HepG2 (cell line): ENCODE measurements around the gene POFUT2. TPM values are rescaled to one million over a fixed set of nuclear protein-coding genes. Genes with fewer than 3 reads are reported as not detected.
A peak's percentile ranks its signal among the peaks of the same experiment; 100 is the strongest.

ENCODE experiments used
- ATAC-seq: fragments of 200-7000 bp; cut with Tn5 transposase; 3 replicates; pipeline ENCODE4 v1.9.1; 2020; ENCODE audit warnings: mild to moderate bottlenecking, moderate library complexity
- BruUV-seq: library from RNA; stranded (reverse); fragments of 400-500 nt; replicated peaks from 2 replicates; lab custom pipeline; 2021; lab: Mats Ljungman, UMichigan
- CTCF ChIA-PET: fragments of 300-600 bp; formaldehyde crosslinking; extraction: SDS; loops from one replicate; lab custom pipeline; 2021; ENCODE audit warnings: low total read pairs, inconsistent platforms, low intra/inter-chr PET ratio; lab: Yijun Ruan, JAX
- POLR2A ChIA-PET: fragments of 350-600 bp; sonication (Branson Sonifier 250); formaldehyde crosslinking; loops from one replicate; lab custom pipeline; 2020; ENCODE audit warnings: antibody characterized with exemption, inconsistent platforms; lab: Yijun Ruan, JAX
- DNase-seq: peaks from one replicate; pipeline ENCODE4 v3.0.0-alpha.2; 2015; ENCODE audit warnings: low spot score
- FAIRE-seq: peaks from 3 replicates; lab custom pipeline; 2011; peaks lifted over from hg19 to GRCh38; lab: Jason Lieb, UNC
- H2AFZ ChIP-seq: one replicate; pipeline ENCODE4 v1.6.1; 2011; ENCODE audit warnings: low read length, inconsistent platforms
- H3K27ac ChIP-seq: fragments of 300-600 bp; 3 replicates; pipeline ENCODE4 v1.8.0; 2011; ENCODE audit warnings: mixed run types, mild to moderate bottlenecking, mixed read lengths, low read length, inconsistent platforms; ENCODE audit not compliant: insufficient read depth; ENCODE audit errors: extremely low read length
- H3K27me3 ChIP-seq, 2 experiments: fragments of 200-600 bp in 1 of 2; 2 replicates in 1 of 2; 3 replicates in 1 of 2; pipeline versions ENCODE4 v1.6.0 to v1.8.0; 2011; ENCODE audit warnings: low read length in 2 of 2, mild to moderate bottlenecking in 2 of 2, moderate library complexity in 2 of 2, inconsistent platforms in 1 of 2; ENCODE audit not compliant: insufficient read depth in 2 of 2, control insufficient read depth in 1 of 2
- H3K36me3 ChIP-seq, 2 experiments: fragments of 200-600 bp in 1 of 2; replicated peaks in 1 of 2; 2 replicates in 1 of 2; 3 replicates in 1 of 2; pipeline versions ENCODE4 v1.5.1 to v1.8.0; 2011; ENCODE audit warnings: low read length in 2 of 2, inconsistent platforms in 1 of 2; ENCODE audit not compliant: insufficient read depth in 2 of 2, control insufficient read depth in 1 of 2
- H3K4me1 ChIP-seq: 2 replicates; pipeline ENCODE4 v1.5.1; 2012; ENCODE audit warnings: low read length, inconsistent platforms; ENCODE audit not compliant: insufficient read depth
- H3K4me2 ChIP-seq: 2 replicates; pipeline ENCODE4 v1.6.0; 2011; ENCODE audit warnings: low read depth, low read length, inconsistent platforms
- H3K4me3 ChIP-seq, 3 experiments: fragments of 200-600 bp in 1 of 3; sonication (generic), shearing (Covaris generic) in 1 of 3; replicated peaks in 1 of 3; 2 replicates each; pipeline ENCODE4 v1.5.1; 2011 to 2016; ENCODE audit warnings: low read length in 3 of 3, inconsistent platforms in 2 of 3, low read depth in 2 of 3, mild to moderate bottlenecking in 2 of 3, control low read depth in 1 of 3, mixed read lengths in 1 of 3; ENCODE audit not compliant: insufficient read depth in 1 of 3
- H3K79me2 ChIP-seq: one replicate; pipeline ENCODE4 v1.6.1; 2011; ENCODE audit warnings: low read length, inconsistent platforms; ENCODE audit not compliant: insufficient read depth
- H3K9ac ChIP-seq: 2 replicates; pipeline ENCODE4 v1.6.0; 2011; ENCODE audit warnings: mild to moderate bottlenecking, low read depth, low read length, inconsistent platforms; ENCODE audit not compliant: insufficient read depth
- H3K9me3 ChIP-seq: 2 replicates; pipeline ENCODE4 v1.5.1; 2012; ENCODE audit warnings: mild to moderate bottlenecking, low read length
- H4K20me1 ChIP-seq: 2 replicates; pipeline ENCODE4 v1.6.0; 2011; ENCODE audit warnings: inconsistent platforms, mild to moderate bottlenecking, low read length, moderate library complexity; ENCODE audit not compliant: insufficient read depth
- CREB1 ChIP-seq, 2 experiments: fragments of 450-650 bp in 1 of 2; IDR thresholded peaks; 2 replicates each; pipeline ENCODE4 v1.6.1; 2016 to 2017; ENCODE audit warnings: control low read depth in 1 of 2, mild to moderate bottlenecking in 1 of 2, missing compliant biosample characterization in 1 of 2, missing genetic modification characterization in 1 of 2
- FUBP1 ChIP-seq: sonication (generic); formaldehyde crosslinking; IDR thresholded peaks from 2 replicates; pipeline ENCODE4 v1.5.1; 2020; ENCODE audit warnings: missing genetic modification reagents, mild to moderate bottlenecking, borderline replicate concordance
- POGK ChIP-seq: sonication (generic); formaldehyde crosslinking; conservative IDR thresholded peaks from 2 replicates; pipeline ENCODE4 v1.8.0; 2022; ENCODE audit warnings: mild to moderate bottlenecking, moderate library complexity, missing genetic modification reagents
- TEF ChIP-seq: sonication (generic); formaldehyde crosslinking; IDR thresholded peaks from 2 replicates; pipeline ENCODE4 v1.5.0; 2020; ENCODE audit warnings: missing genetic modification reagents
- ZBTB37 ChIP-seq: sonication (generic); formaldehyde crosslinking; IDR thresholded peaks from 2 replicates; pipeline ENCODE4 v1.4.0; 2020; ENCODE audit warnings: mild to moderate bottlenecking, missing genetic modification reagents
- ZNF33A ChIP-seq: sonication (generic); formaldehyde crosslinking; IDR thresholded peaks from 2 replicates; pipeline ENCODE4 v1.5.1; 2020; ENCODE audit warnings: missing genetic modification reagents, mild to moderate bottlenecking, moderate library complexity, borderline replicate concordance
- ZNF687 ChIP-seq: sonication (generic); formaldehyde crosslinking; IDR thresholded peaks from 2 replicates; pipeline ENCODE4 v1.5.1; 2020; ENCODE audit warnings: mild to moderate bottlenecking, missing genetic modification reagents, moderate library complexity
- ZUFSP ChIP-seq: sonication (generic); formaldehyde crosslinking; IDR thresholded peaks from 2 replicates; pipeline ENCODE4 v1.9.0; 2021; ENCODE audit warnings: missing genetic modification reagents, mild to moderate bottlenecking, borderline replicate concordance
- WGBS: methylation state at CpG from one replicate; pipeline ENCODE4 v1.1.6; 2017; ENCODE audit warnings: low lambda C conversion rate; 5-methylcytosine and 5-hydroxymethylcytosine counted together
- in situ Hi-C: cut with HindIII; loops from 2 replicates; pipeline ENCODE4 v1.10.0; 2017; ENCODE audit warnings: low pct_unique_long_range_greater_than_20kb; ENCODE audit not compliant: extremely low pct_ligation_motif_present
- intact Hi-C: fragments of 100-400 bp; cut with micrococcal nuclease; formaldehyde crosslinking; loops from one replicate; pipeline ENCODE4 v1.10.0; 2022; ENCODE audit not compliant: unreplicated experiment
- polyA plus RNA-seq, 8 experiments: library from polyadenylated mRNA; depleted of rRNA in 3 of 8; stranded (reverse) in 7 of 8; unstranded in 1 of 8; fragments of >200 nt; fragmentation: Illumina TruSeq in 4 of 8; extraction: Trizol in 4 of 8; gene quantifications; 2 replicates each; pipeline versions ENCODE4 v1.2.1 to v1.2.3, GENCODE V29; 2011 to 2016; ENCODE audit warnings: low read depth in 4 of 8, missing spikeins in 1 of 8, mixed read lengths in 1 of 8; ENCODE audit not compliant: insufficient read depth in 1 of 8
- total RNA-seq, 5 experiments: library from RNA; depleted of rRNA; stranded (reverse); fragments of >200 nt; fragmentation: Illumina TruSeq; extraction: Trizol; gene quantifications; 2 replicates each; pipeline ENCODE4 v1.2.3, GENCODE V29; 2016; ENCODE audit warnings: low read depth in 1 of 5

Gene POFUT2
- total and polyA plus RNA-seq, 2 of the 13 experiments (the other 11 are each of a cell fraction or from before 2014, with no cell fraction given), result 22.8 to 24.0 TPM

GRCh38 chr21:45331531-45332147, 43.9 kb upstream of the POFUT2 start:
- no peak for FAIRE-seq
- BruUV-seq, result no TSS peak
- POLR2A ChIA-PET, result no interaction called here
- DNase-seq, result no peak
- no peak for ATAC-seq
- H3K4me3 ChIP-seq, result no peak overlapping the region
- no peaks in the 10 kb centered on the region for H3K79me2 ChIP-seq
- CTCF ChIA-PET, result no interaction called here
- no peak overlapping the region for H3K9ac ChIP-seq
- H3K27me3 ChIP-seq, result no peaks in the 10 kb centered on the region
- H2AFZ ChIP-seq, result no peak overlapping the region
- peaks cover 74% of the 10 kb centered on the region for H3K4me1 ChIP-seq
- H3K9me3 ChIP-seq, result no peaks in the 10 kb centered on the region
- no peak overlapping the region for H3K4me2 ChIP-seq
- H3K36me3 ChIP-seq, result no peaks in the 10 kb centered on the region
- WGBS, result 82% methylated on average over 16 of the region's 17 CpGs
- in situ Hi-C loops (no loop called here), intact Hi-C loops (no loop called here)
- H3K27ac ChIP-seq, result no peak overlapping the region
- no peaks in the 10 kb centered on the region for H4K20me1 ChIP-seq
- TF ChIP-seq ZNF33A (CRISPR knock-in tag) (no peak), ZUFSP (CRISPR knock-in tag) (no peak), CREB1 (IDR thresholded peaks at IDR 0.05) (no peak), CREB1 (CRISPR knock-in tag; IDR thresholded peaks at IDR 0.05) (no peak), TEF (CRISPR knock-in tag) (no peak), FUBP1 (CRISPR knock-in tag) (no peak), POGK (CRISPR knock-in tag) (no peak), ZNF687 (CRISPR knock-in tag) (0 out of 2 replicates have a peak, but pooled peaks have one; percentile 17), ZBTB37 (CRISPR knock-in tag) (no peak)
